HCT116 (cell line): ENCODE data around the gene LCMT2. TPM values are rescaled to one million over a fixed set of nuclear protein-coding genes. Genes with fewer than 3 reads are reported as not detected.

Experiments used
- ATAC-seq: fragments of 200-7000 bp; cut with Tn5 transposase; 2 replicates; pipeline ENCODE4 v1.9.1; 2020; ENCODE audit warnings: mild to moderate bottlenecking, moderate library complexity
- BruUV-seq: library from RNA; stranded (reverse); fragments of 400-500 nt; replicated peaks from 2 replicates; lab custom pipeline; 2021; lab: Mats Ljungman, UMichigan
- CTCF ChIA-PET: fragments of 300-600 bp; sonication (Branson Sonifier 250); formaldehyde crosslinking; loops from one replicate; lab custom pipeline; 2021; ENCODE audit warnings: antibody characterized with exemption; lab: Charles Lee
- POLR2A ChIA-PET: fragments of 300-600, 350-600 bp; sonication (Branson Sonifier 250); formaldehyde crosslinking; loops from one replicate; lab custom pipeline; 2021; ENCODE audit warnings: antibody characterized with exemption; lab: Charles Lee
- RAD21 ChIA-PET, 2 experiments: fragments of 300-600 bp; sonication (Branson Sonifier 250); formaldehyde crosslinking; loops; one replicate each; lab custom pipeline; 2023; ENCODE audit warnings: low total read pairs in 2 of 2; ENCODE audit not compliant: uncharacterized antibody in 2 of 2, unreplicated experiment in 2 of 2, low non-redundant PET in 1 of 2; lab: Charles Lee
- DNase-seq: peaks from one replicate; pipeline ENCODE4 v3.0.0-alpha.2; 2010; ENCODE audit warnings: low read depth, low spot score
- H2AFZ ChIP-seq: fragments of 200-600 bp; shearing (Covaris generic), sonication (generic); 2 replicates; pipeline ENCODE4 v1.6.1; 2017; ENCODE audit warnings: low read depth, mixed run types, mixed read lengths, antibody characterized with exemption, low read length; ENCODE audit not compliant: poor library complexity, severe bottlenecking
- H3K27ac ChIP-seq: 2 replicates; pipeline ENCODE4 v1.5.1; 2012; ENCODE audit warnings: low read depth, low read length
- H3K27me3 ChIP-seq: fragments of 200-600 bp; sonication (generic); 2 replicates; pipeline ENCODE4 v1.6.1; 2016; ENCODE audit warnings: mixed run types, low read length, mixed read lengths; ENCODE audit not compliant: insufficient read depth
- H3K36me3 ChIP-seq, 2 experiments: fragments of 200-500 bp in 1 of 2; fragments of 200-600 bp in 1 of 2; sonication (Bioruptor generic) in 1 of 2; sonication (generic) in 1 of 2; 2 replicates each; pipeline versions ENCODE4 v1.5.1 to v1.6.1; 2014 to 2016; ENCODE audit warnings: low read length in 2 of 2, inconsistent platforms in 1 of 2, mixed read lengths in 1 of 2, mixed run types in 1 of 2; ENCODE audit not compliant: insufficient read depth in 2 of 2, control insufficient read depth in 1 of 2
- H3K4me1 ChIP-seq, 2 experiments: fragments of 200-600 bp in 1 of 2; sonication (generic) in 1 of 2; 2 replicates each; pipeline versions ENCODE4 v1.5.1 to v1.6.1; 2012 to 2017; ENCODE audit warnings: low read length in 2 of 2, inconsistent platforms in 1 of 2, mild to moderate bottlenecking in 1 of 2, mixed read lengths in 1 of 2, mixed run types in 1 of 2, moderate library complexity in 1 of 2; ENCODE audit not compliant: insufficient read depth in 2 of 2, control insufficient read depth in 1 of 2
- H3K4me2 ChIP-seq: fragments of 200-600 bp; sonication (generic); 2 replicates; pipeline ENCODE4 v1.6.1; 2017; ENCODE audit warnings: mixed run types, low read length, mixed read lengths
- H3K4me3 ChIP-seq, 2 experiments: fragments of 200-600 bp in 1 of 2; sonication (generic) in 1 of 2; replicated peaks in 1 of 2; 2 replicates each; pipeline ENCODE4 v1.5.1; 2011 to 2016; ENCODE audit warnings: low read length in 2 of 2, control low read depth in 1 of 2, low read depth in 1 of 2, mild to moderate bottlenecking in 1 of 2, mixed read lengths in 1 of 2, mixed run types in 1 of 2
- H3K79me2 ChIP-seq: fragments of 200-600 bp; sonication (generic); 2 replicates; pipeline ENCODE4 v1.6.1; 2017; ENCODE audit warnings: mild to moderate bottlenecking, mixed run types, low read length, moderate library complexity, mixed read lengths; ENCODE audit not compliant: insufficient read depth
- H3K9ac ChIP-seq: fragments of 200-600 bp; sonication (generic); 2 replicates; pipeline ENCODE4 v1.6.1; 2016; ENCODE audit warnings: low read length, mixed read lengths
- H3K9me2 ChIP-seq: fragments of 200-600 bp; sonication (generic), shearing (Covaris generic); 2 replicates; pipeline ENCODE4 v1.6.1; 2017; ENCODE audit warnings: mixed run types, mild to moderate bottlenecking, moderate library complexity; ENCODE audit not compliant: insufficient read depth
- H3K9me3 ChIP-seq, 2 experiments: fragments of 200-500 bp in 1 of 2; fragments of 200-600 bp in 1 of 2; sonication (Bioruptor generic) in 1 of 2; sonication (generic) in 1 of 2; 2 replicates each; pipeline ENCODE4 v1.6.1; 2014 to 2017; ENCODE audit warnings: low read length in 2 of 2, mixed read lengths in 2 of 2, inconsistent platforms in 1 of 2, low read depth in 1 of 2, mild to moderate bottlenecking in 1 of 2, mixed run types in 1 of 2, moderate library complexity in 1 of 2; ENCODE audit not compliant: control insufficient read depth in 1 of 2, insufficient read depth in 1 of 2
- H4K20me1 ChIP-seq: fragments of 200-600 bp; sonication (generic), shearing (Covaris generic); 2 replicates; pipeline ENCODE4 v1.6.1; 2017; ENCODE audit warnings: mixed run types, mild to moderate bottlenecking, moderate library complexity; ENCODE audit not compliant: insufficient read depth
- ATF3 ChIP-seq: IDR thresholded peaks from 2 replicates; pipeline ENCODE4 v1.6.1; 2012
- CBX3 ChIP-seq: IDR thresholded peaks from 2 replicates; pipeline ENCODE4 v1.6.1; 2012; ENCODE audit warnings: low read depth
- CEBPB ChIP-seq: IDR thresholded peaks from 2 replicates; pipeline ENCODE4 v1.6.1; 2012; ENCODE audit warnings: low read depth
- CTCF ChIP-seq, 3 experiments: fragments of 200-600 bp in 1 of 3; sonication (generic) in 1 of 3; IDR thresholded peaks in 2 of 3; conservative IDR thresholded peaks in 1 of 3; 2 replicates each; pipeline ENCODE4 v1.5.1; 2012 to 2017; ENCODE audit warnings: low read depth in 2 of 3, low read length in 2 of 3, antibody characterized with exemption in 1 of 3, borderline replicate concordance in 1 of 3, control low read depth in 1 of 3, mild to moderate bottlenecking in 1 of 3, mixed read lengths in 1 of 3, mixed run types in 1 of 3, moderate library complexity in 1 of 3; ENCODE audit not compliant: insufficient read depth in 1 of 3
- EGR1 ChIP-seq: IDR thresholded peaks from 2 replicates; pipeline ENCODE4 v1.6.1; 2012; ENCODE audit warnings: low read depth
- ELF1 ChIP-seq: IDR thresholded peaks from 2 replicates; pipeline ENCODE4 v1.6.1; 2012; ENCODE audit warnings: low read depth, borderline replicate concordance
- FOSL1 ChIP-seq: IDR thresholded peaks from 2 replicates; pipeline ENCODE4 v1.6.1; 2012; ENCODE audit warnings: low read depth
- RAD21 ChIP-seq: IDR thresholded peaks from 2 replicates; pipeline ENCODE4 v1.6.1; 2012; ENCODE audit warnings: low read depth, mild to moderate bottlenecking
- SIN3A ChIP-seq: IDR thresholded peaks from 2 replicates; pipeline ENCODE4 v1.6.1; 2012; ENCODE audit warnings: low read depth
- SP1 ChIP-seq: IDR thresholded peaks from 2 replicates; pipeline ENCODE4 v1.6.1; 2012; ENCODE audit warnings: low read depth
- ZNF274 ChIP-seq: fragments of 200-500 bp; sonication (Bioruptor generic); IDR thresholded peaks from 2 replicates; pipeline ENCODE4 v1.6.1; 2014; ENCODE audit warnings: mild to moderate bottlenecking, low read depth, low read length, inconsistent platforms
- intact Hi-C: fragments of 100-400 bp; cut with micrococcal nuclease; formaldehyde crosslinking; loops from 2 replicates; pipeline ENCODE4 v1.10.0; 2022
- total RNA-seq: library from RNA; stranded (reverse); gene quantifications from one replicate; pipeline ENCODE4 v1.2.1, GENCODE V29; 2021; ENCODE audit not compliant: unreplicated experiment
- TF ChIP-seq, protein P1 (sequence below): IDR thresholded peaks from 2 replicates; pipeline ENCODE4 v1.6.1; 2012
- TF ChIP-seq, protein P2 (sequence below): IDR thresholded peaks from 2 replicates; pipeline ENCODE4 v1.6.1; 2012; ENCODE audit warnings: low read depth

Gene LCMT2
- total RNA-seq, 1 experiment from 2014 or later = 4.7 TPM

DNA sequence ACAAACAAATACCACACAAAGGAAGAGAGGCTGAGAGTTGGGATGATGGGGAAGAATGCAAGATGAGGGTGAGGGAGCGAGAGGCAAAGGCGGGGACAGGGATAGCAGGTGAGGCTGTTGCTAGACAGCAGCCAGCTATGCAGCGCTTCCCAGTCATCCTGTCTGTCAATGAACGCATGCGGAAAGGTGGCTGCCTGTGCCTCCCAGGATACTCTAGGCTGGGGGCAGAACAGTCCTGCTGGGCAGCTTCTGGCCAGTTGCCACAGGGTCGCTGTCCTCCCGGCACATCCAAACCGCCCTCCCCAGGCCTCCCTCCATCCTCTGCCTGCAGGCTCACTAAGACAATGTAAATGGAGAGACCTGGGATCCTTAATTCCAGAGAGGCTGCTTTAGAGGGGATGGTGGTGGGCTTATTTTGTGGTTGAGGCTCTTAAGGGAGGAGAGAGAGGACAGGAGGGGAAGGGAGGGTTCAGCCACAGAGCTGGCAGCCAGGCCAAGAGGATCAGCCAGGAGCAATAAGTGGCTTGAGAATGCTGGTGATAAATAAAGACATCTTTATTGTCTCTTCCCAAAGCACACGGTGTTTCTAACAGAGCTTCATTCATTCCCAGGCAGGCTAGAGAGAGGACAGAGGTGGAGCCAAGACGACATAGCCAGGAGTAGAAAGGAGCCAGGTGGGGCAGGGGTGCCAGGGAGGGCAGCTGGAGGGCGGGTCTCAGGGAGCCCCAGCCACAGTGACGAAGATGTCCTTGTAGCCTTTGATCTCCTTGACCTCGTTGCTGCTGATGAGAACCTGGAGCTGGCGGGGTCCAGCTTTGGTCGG lies 54.4 kb downstream of the LCMT2 start (continued):
- TF ChIP-seq CTCF (IDR thresholded peaks at IDR 0.05 in 2 of 3, conservative IDR thresholded peaks at IDR 0.05 in 1 of 3; ENCODE audit: borderline replicate concordance in 1 of 3, insufficient read depth in 1 of 3, low read depth in 2 of 3, low read length in 2 of 3) = no peak
- no peak for TF ChIP-seq RAD21
- TF ChIP-seq ATF3 = no peak
- TF ChIP-seq SP1 = no peak
- TF ChIP-seq SIN3A = no peak

DNA sequence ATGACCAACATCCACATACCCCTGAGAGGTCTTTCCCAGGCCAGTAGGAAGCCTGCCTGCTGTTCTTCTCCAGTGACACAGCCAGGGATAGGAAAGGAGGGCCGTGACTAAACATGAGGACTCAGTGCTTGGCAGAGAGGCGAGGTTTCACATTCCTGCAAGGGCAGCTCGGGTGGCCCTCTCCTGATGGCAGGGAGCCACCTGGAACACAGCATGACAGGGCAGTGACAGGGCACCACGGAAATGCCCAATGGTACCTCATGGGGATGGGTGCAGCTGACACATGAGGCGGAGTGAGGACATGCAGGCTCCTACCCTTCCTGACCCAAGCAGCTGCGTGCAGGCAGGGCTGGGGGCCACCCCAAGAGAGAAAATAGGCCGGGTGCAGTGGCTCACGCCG lies 56.2 kb downstream of the LCMT2 start:
- TF ChIP-seq RAD21 = no peak
- TF ChIP-seq, protein P1, sequence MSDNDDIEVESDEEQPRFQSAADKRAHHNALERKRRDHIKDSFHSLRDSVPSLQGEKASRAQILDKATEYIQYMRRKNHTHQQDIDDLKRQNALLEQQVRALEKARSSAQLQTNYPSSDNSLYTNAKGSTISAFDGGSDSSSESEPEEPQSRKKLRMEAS = no peak
- TF ChIP-seq FOSL1 = no peak
- TF ChIP-seq, protein P2, sequence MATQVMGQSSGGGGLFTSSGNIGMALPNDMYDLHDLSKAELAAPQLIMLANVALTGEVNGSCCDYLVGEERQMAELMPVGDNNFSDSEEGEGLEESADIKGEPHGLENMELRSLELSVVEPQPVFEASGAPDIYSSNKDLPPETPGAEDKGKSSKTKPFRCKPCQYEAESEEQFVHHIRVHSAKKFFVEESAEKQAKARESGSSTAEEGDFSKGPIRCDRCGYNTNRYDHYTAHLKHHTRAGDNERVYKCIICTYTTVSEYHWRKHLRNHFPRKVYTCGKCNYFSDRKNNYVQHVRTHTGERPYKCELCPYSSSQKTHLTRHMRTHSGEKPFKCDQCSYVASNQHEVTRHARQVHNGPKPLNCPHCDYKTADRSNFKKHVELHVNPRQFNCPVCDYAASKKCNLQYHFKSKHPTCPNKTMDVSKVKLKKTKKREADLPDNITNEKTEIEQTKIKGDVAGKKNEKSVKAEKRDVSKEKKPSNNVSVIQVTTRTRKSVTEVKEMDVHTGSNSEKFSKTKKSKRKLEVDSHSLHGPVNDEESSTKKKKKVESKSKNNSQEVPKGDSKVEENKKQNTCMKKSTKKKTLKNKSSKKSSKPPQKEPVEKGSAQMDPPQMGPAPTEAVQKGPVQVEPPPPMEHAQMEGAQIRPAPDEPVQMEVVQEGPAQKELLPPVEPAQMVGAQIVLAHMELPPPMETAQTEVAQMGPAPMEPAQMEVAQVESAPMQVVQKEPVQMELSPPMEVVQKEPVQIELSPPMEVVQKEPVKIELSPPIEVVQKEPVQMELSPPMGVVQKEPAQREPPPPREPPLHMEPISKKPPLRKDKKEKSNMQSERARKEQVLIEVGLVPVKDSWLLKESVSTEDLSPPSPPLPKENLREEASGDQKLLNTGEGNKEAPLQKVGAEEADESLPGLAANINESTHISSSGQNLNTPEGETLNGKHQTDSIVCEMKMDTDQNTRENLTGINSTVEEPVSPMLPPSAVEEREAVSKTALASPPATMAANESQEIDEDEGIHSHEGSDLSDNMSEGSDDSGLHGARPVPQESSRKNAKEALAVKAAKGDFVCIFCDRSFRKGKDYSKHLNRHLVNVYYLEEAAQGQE = no peak
- no peak for TF ChIP-seq ELF1
- no peak for TF ChIP-seq CBX3
- no peak for TF ChIP-seq SIN3A
- TF ChIP-seq SP1 = no peak
- no peak for TF ChIP-seq CEBPB
- no peak for TF ChIP-seq ZNF274
- TF ChIP-seq EGR1 = no peak
- TF ChIP-seq, all 23 proteins: peak for 0
- DNase-seq (no peak), ATAC-seq (peak; percentile 58)
- H2AFZ ChIP-seq = no peak overlapping the region
- no peaks in the 10 kb centered on the region for H3K9me3 ChIP-seq
- H3K27ac ChIP-seq = no peak overlapping the region
- CTCF ChIA-PET = interaction anchor here (0.7 to 1.4 kb wide), 2 partner anchors 11 to 49 kb away, joined by 3 to 4 read pairs; no protein-coding TSS in a partner anchor
- no peaks in the 10 kb centered on the region for H4K20me1 ChIP-seq
- H3K4me1 ChIP-seq = peaks cover 0 to 5% of the 10 kb centered on the region in 2 experiments; a peak in 1 of 4 replicates
- H3K4me3 ChIP-seq = no peak overlapping the region
- H3K9me2 ChIP-seq = no peaks in the 10 kb centered on the region
- H3K4me2 ChIP-seq = peak overlapping the region; percentile 36; the same call in 1 of the 2 replicates
- RAD21 ChIA-PET = no interaction called here
- no peak overlapping the region for H3K9ac ChIP-seq
- intact Hi-C loops = no loop called here
- no peaks in the 10 kb centered on the region for H3K36me3 ChIP-seq
- no peaks in the 10 kb centered on the region for H3K79me2 ChIP-seq
- no TSS peak for BruUV-seq
- peaks cover 4% of the 10 kb centered on the region; the same call in 1 of the 2 replicates for H3K27me3 ChIP-seq
- POLR2A ChIA-PET = no interaction called here
